PC-9 (cell line): ENCODE data around the gene CTAG2. TPM values are rescaled to one million over a fixed set of nuclear protein-coding genes. Genes with fewer than 3 reads are reported as not detected.

Experiments used
- BruUV-seq: library from RNA; stranded (reverse); fragments of 400-500 nt; replicated peaks from 2 replicates; lab custom pipeline; 2021; lab: Mats Ljungman, UMichigan
- CTCF ChIA-PET: fragments of 300-600 bp; sonication (Branson Sonifier 250); formaldehyde crosslinking; loops from one replicate; lab custom pipeline; 2022; ENCODE audit warnings: antibody characterized with exemption; lab: Charles Lee
- POLR2A ChIA-PET: fragments of 300-600 bp; sonication (Branson Sonifier 250); formaldehyde crosslinking; loops from one replicate; lab custom pipeline; 2022; ENCODE audit warnings: antibody characterized with exemption; ENCODE audit not compliant: unreplicated experiment; lab: Charles Lee
- DNase-seq, 2 experiments: peaks; one replicate each; pipeline versions ENCODE4 v3.0.0 to v3.0.0-alpha.2; 2015 to 2022; ENCODE audit warnings: mixed read lengths in 1 of 2
- H2AFZ ChIP-seq: fragments of 200-600 bp; sonication (generic); 2 replicates; pipeline ENCODE4 v1.8.1; 2017; ENCODE audit warnings: antibody characterized with exemption
- H3F3A ChIP-seq: fragments of 200-600 bp; sonication (generic); 2 replicates; pipeline ENCODE4 v1.8.1; 2017; ENCODE audit warnings: antibody characterized with exemption, mild to moderate bottlenecking, low read depth; ENCODE audit not compliant: insufficient read depth
- H3K27ac ChIP-seq: fragments of 200-600 bp; sonication (generic); 2 replicates; pipeline ENCODE4 v1.6.1; 2016; ENCODE audit warnings: mixed run types
- H3K27me3 ChIP-seq: fragments of 200-600 bp; sonication (generic); 2 replicates; pipeline ENCODE4 v1.6.1; 2016; ENCODE audit warnings: low read depth, mixed run types; ENCODE audit not compliant: insufficient read depth
- H3K36me3 ChIP-seq: fragments of 200-600 bp; sonication (generic); 2 replicates; pipeline ENCODE4 v1.6.1; 2016; ENCODE audit warnings: low read depth, mixed run types
- H3K4me1 ChIP-seq: fragments of 200-600 bp; sonication (generic); replicated peaks from 2 replicates; pipeline ENCODE4 v1.6.1; 2016; ENCODE audit warnings: mixed run types; ENCODE audit not compliant: insufficient read depth
- H3K4me2 ChIP-seq: fragments of 200-600 bp; sonication (generic); 2 replicates; pipeline ENCODE4 v1.6.1; 2017; ENCODE audit warnings: mixed run types
- H3K4me3 ChIP-seq: fragments of 200-600 bp; sonication (generic); 2 replicates; pipeline ENCODE4 v1.6.1; 2016; ENCODE audit warnings: mixed run types
- H3K79me2 ChIP-seq: fragments of 200-600 bp; sonication (generic); 2 replicates; pipeline ENCODE4 v1.6.1; 2017; ENCODE audit warnings: low read depth, mixed run types
- H3K9me2 ChIP-seq: fragments of 200-600 bp; sonication (generic); 2 replicates; pipeline ENCODE4 v1.8.1; 2017; ENCODE audit warnings: mild to moderate bottlenecking; ENCODE audit not compliant: insufficient read depth
- H3K9me3 ChIP-seq: fragments of 200-600 bp; sonication (generic); 2 replicates; pipeline ENCODE4 v1.8.1; 2016; ENCODE audit warnings: low read depth; ENCODE audit not compliant: insufficient read depth
- H4K20me1 ChIP-seq: fragments of 200-600 bp; sonication (generic); 2 replicates; pipeline ENCODE4 v1.8.1; 2017; ENCODE audit not compliant: insufficient read depth
- EZH2 ChIP-seq: fragments of 200-600 bp; sonication (generic); IDR thresholded peaks from 2 replicates; pipeline ENCODE4 v1.8.0; 2017; ENCODE audit warnings: antibody characterized with exemption, low read depth
- intact Hi-C: fragments of 100-400 bp; cut with micrococcal nuclease; formaldehyde crosslinking; loops from one replicate; pipeline ENCODE4 v1.10.0; 2022; ENCODE audit not compliant: unreplicated experiment
- total RNA-seq: library from RNA; stranded (reverse); gene quantifications from 2 replicates; pipeline ENCODE4 v1.2.3, GENCODE V29; 2021
- TF ChIP-seq, protein P1 (sequence below): fragments of 200-600 bp; sonication (generic); conservative IDR thresholded peaks from 2 replicates; pipeline ENCODE4 v1.6.1; 2017; ENCODE audit warnings: mixed run types, antibody characterized with exemption, mild to moderate bottlenecking, moderate library complexity

The CTAG2 gene
- total RNA-seq, 1 experiment from 2014 or later = not detected

DNA sequence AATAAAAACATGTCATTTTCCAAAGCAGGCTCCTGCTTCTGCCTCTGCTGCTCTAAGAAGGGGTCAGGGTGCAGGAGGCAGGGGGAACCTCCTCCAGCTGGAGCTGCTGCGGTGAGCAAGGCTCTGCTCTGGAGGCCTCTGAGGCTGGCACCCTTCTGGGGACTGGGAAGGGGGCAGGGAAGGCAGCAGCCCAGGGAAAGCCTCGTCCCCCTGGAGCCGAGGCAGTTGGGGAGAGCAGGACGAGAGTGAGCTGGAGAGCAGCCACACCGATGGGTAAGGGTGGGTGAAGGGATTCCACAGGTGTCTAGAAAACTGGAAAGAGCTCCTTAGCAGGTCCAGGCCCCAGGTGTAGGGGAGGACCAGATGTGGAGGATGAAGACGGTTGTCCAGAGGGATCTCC is 2.0 kb upstream of the CTAG2 start:
- Histone ChIP-seq H3K9me3 (no peaks in the 10 kb centered on the region), H3K36me3 (no peaks in the 10 kb centered on the region), H3K9me2 (no peaks in the 10 kb centered on the region), H3K4me3 (no peak overlapping the region), H3K27ac (no peak overlapping the region), H3K4me1 (no peaks in the 10 kb centered on the region), H4K20me1 (no peaks in the 10 kb centered on the region), H2AFZ (no peak overlapping the region), H3K4me2 (no peak overlapping the region), H3K79me2 (no peaks in the 10 kb centered on the region), H3K27me3 (peaks cover 35% of the 10 kb centered on the region), H3F3A (no peaks in the 10 kb centered on the region)
- no TSS peak for BruUV-seq
- CTCF ChIA-PET = no interaction called here
- intact Hi-C loops = no loop called here
- POLR2A ChIA-PET = no interaction called here
- TF ChIP-seq EZH2 = no peak
- TF ChIP-seq, protein P1, sequence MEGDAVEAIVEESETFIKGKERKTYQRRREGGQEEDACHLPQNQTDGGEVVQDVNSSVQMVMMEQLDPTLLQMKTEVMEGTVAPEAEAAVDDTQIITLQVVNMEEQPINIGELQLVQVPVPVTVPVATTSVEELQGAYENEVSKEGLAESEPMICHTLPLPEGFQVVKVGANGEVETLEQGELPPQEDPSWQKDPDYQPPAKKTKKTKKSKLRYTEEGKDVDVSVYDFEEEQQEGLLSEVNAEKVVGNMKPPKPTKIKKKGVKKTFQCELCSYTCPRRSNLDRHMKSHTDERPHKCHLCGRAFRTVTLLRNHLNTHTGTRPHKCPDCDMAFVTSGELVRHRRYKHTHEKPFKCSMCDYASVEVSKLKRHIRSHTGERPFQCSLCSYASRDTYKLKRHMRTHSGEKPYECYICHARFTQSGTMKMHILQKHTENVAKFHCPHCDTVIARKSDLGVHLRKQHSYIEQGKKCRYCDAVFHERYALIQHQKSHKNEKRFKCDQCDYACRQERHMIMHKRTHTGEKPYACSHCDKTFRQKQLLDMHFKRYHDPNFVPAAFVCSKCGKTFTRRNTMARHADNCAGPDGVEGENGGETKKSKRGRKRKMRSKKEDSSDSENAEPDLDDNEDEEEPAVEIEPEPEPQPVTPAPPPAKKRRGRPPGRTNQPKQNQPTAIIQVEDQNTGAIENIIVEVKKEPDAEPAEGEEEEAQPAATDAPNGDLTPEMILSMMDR = no peak
- DNase-seq = no peak

DNA sequence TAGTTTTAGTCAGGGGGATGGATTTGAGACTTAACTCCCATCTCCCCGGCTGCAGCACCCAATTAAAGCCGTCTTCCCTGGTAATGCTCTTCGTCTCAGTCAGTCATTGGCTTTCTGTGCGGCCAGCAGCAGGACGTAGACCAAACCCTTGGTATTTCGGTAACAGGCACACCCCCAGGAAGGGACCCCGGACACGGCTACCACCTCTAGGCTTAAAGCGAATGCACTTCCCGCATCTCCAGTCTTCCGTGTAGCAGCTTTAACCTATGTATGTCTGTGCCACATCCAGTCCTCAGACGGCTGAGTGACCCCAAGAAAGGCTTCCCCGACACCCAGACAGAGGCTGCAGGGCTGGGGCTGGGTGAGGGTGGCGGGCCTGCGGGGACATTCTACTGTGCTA is 1.5 kb upstream of the CTAG2 start:
- Histone ChIP-seq H3K9me3 (no peaks in the 10 kb centered on the region), H4K20me1 (no peaks in the 10 kb centered on the region), H3K27me3 (peaks cover 37% of the 10 kb centered on the region), H3F3A (no peaks in the 10 kb centered on the region), H3K27ac (no peak overlapping the region), H3K4me1 (no peaks in the 10 kb centered on the region), H3K4me3 (no peak overlapping the region), H2AFZ (no peak overlapping the region), H3K36me3 (no peaks in the 10 kb centered on the region), H3K9me2 (no peaks in the 10 kb centered on the region), H3K4me2 (no peak overlapping the region), H3K79me2 (no peaks in the 10 kb centered on the region)
- CTCF ChIA-PET = no interaction called here
- POLR2A ChIA-PET = no interaction called here
- BruUV-seq = no TSS peak
- DNase-seq = no peak
- intact Hi-C loops = no loop called here
- TF ChIP-seq, protein P1 = no peak
- TF ChIP-seq EZH2 = no peak

- no peak overlapping the region for H3K4me3 ChIP-seq
- CTCF ChIA-PET = no interaction called here
- POLR2A ChIA-PET = no interaction called here
- H3K27me3 ChIP-seq = peaks cover 38% of the 10 kb centered on the region
- no peaks in the 10 kb centered on the region for H3K9me2 ChIP-seq
- no peak overlapping the region for H2AFZ ChIP-seq
- H4K20me1 ChIP-seq = no peaks in the 10 kb centered on the region
- DNase-seq = no peak
- H3K36me3 ChIP-seq = no peaks in the 10 kb centered on the region
- H3K79me2 ChIP-seq = no peaks in the 10 kb centered on the region
- BruUV-seq = no TSS peak
- H3F3A ChIP-seq = no peaks in the 10 kb centered on the region
- intact Hi-C loops = no loop called here
- H3K27ac ChIP-seq = no peak overlapping the region
- no peaks in the 10 kb centered on the region for H3K4me1 ChIP-seq
- no peaks in the 10 kb centered on the region for H3K9me3 ChIP-seq
- H3K4me2 ChIP-seq = no peak overlapping the region
- no peak for TF ChIP-seq EZH2
- TF ChIP-seq, protein P1 = no peak
Measured at GRCh38 chrX:154654372-154654771, 993 bp upstream of the CTAG2 start.
